NCI-H187 treated with DMSO at 0.1 percent for 48 hours (cell line): Measurements from ENCODE around the gene FXYD7.
"Not testable (repeated sequence)": the region's sequence is repeated elsewhere in the genome, so short reads cannot be mapped to it uniquely, and the experiment has no call there.

Experiments used
- DNase-seq: peaks from one replicate; lab custom pipeline; 2025; lab: John Stamatoyannopoulos, UW

FXYD7 gene

GRCh38 chr19:35165200-35166058 is 22.4 kb downstream of the FXYD7 start:
- DNase-seq, result no peak

- no peak for DNase-seq
Measured at GRCh38 chr19:35166100-35167063, 23.3 kb downstream of the FXYD7 start.

GRCh38 chr19:35167251-35168119 is 24.4 kb downstream of the FXYD7 start:
- no peak for DNase-seq

- no peak for DNase-seq
Measured at GRCh38 chr19:35168196-35168595, 25.1 kb downstream of the FXYD7 start.

GRCh38 chr19:35169221-35169995 is 26.4 kb downstream of the FXYD7 start:
- DNase-seq, result no peak

GRCh38 chr19:35170359-35171061 is 27.5 kb downstream of the FXYD7 start:
- DNase-seq, result no peak

- no peak for DNase-seq
Measured at GRCh38 chr19:35171730-35172129, 28.7 kb downstream of the FXYD7 start.

- DNase-seq, result no peak
Measured at GRCh38 chr19:35174226-35174625, 31.2 kb downstream of the FXYD7 start.

- no peak for DNase-seq
Measured at GRCh38 chr19:35176181-35176570, 33.1 kb downstream of the FXYD7 start.

- no peak for DNase-seq
Measured at GRCh38 chr19:35177377-35178274, 34.6 kb downstream of the FXYD7 start.

GRCh38 chr19:35178701-35179100 is 35.6 kb downstream of the FXYD7 start:
- DNase-seq, result no peak

- DNase-seq, result no peak
Measured at GRCh38 chr19:35179830-35180229, 36.8 kb downstream of the FXYD7 start.

GRCh38 chr19:35181387-35181786 is 38.3 kb downstream of the FXYD7 start:
- DNase-seq, result no peak

- DNase-seq, result no peak
Measured at GRCh38 chr19:35184267-35184666, 41.2 kb downstream of the FXYD7 start.

- DNase-seq, result no peak
Measured at GRCh38 chr19:35184884-35185283, 41.8 kb downstream of the FXYD7 start.

- DNase-seq, result no peak
Measured at GRCh38 chr19:35194012-35194984, 51.2 kb downstream of the FXYD7 start.

- DNase-seq, result no peak
Measured at GRCh38 chr19:35195830-35196229, 52.8 kb downstream of the FXYD7 start.

GRCh38 chr19:35196861-35197260 is 53.8 kb downstream of the FXYD7 start:
- DNase-seq, result not testable (repeated sequence)
